Naive B cell (primary cell): ENCODE measurements around the gene TET3. TPM values are rescaled to one million over a fixed set of nuclear protein-coding genes. Genes with fewer than 3 reads are reported as not detected.

ENCODE experiments used
- ATAC-seq, 2 donors: fragments of 150-1000 bp; cut with Tn5 transposase; 2 replicates each; pipeline ENCODE4 v1.10.0; 2021; ENCODE audit warnings: low read depth in 2 of 2, mild to moderate bottlenecking in 2 of 2, moderate library complexity in 2 of 2
- DNase-seq: peaks from one replicate; pipeline ENCODE4 v3.0.0; 2022
- H3K27ac Mint-ChIP-seq, 6 donors: one replicate each; pipeline ENCODE4 v1.8.0; 2020 to 2022; ENCODE audit warnings: mild to moderate bottlenecking in 6 of 6, mixed read lengths in 6 of 6, moderate library complexity in 5 of 6, inconsistent platforms in 2 of 6
- H3K27me3 Mint-ChIP-seq, 3 donors: one replicate each; pipeline ENCODE4 v1.8.0; 2021 to 2022; ENCODE audit warnings: mixed read lengths in 3 of 3, mild to moderate bottlenecking in 1 of 3
- H3K36me3 Mint-ChIP-seq, 2 donors: one replicate each; pipeline ENCODE4 v1.8.0; 2020 to 2022; ENCODE audit warnings: mixed read lengths in 2 of 2, inconsistent platforms in 1 of 2, mild to moderate bottlenecking in 1 of 2
- H3K4me1 Mint-ChIP-seq, 3 donors: one replicate each; pipeline ENCODE4 v1.8.0; 2020 to 2022; ENCODE audit warnings: mixed read lengths in 3 of 3, inconsistent platforms in 1 of 3, mild to moderate bottlenecking in 1 of 3, moderate library complexity in 1 of 3
- H3K4me3 Mint-ChIP-seq, 8 donors: one replicate each; pipeline ENCODE4 v1.8.0; 2020 to 2022; ENCODE audit warnings: mild to moderate bottlenecking in 8 of 8, mixed read lengths in 8 of 8, moderate library complexity in 8 of 8, inconsistent platforms in 2 of 8
- H3K9me3 Mint-ChIP-seq, 7 donors: one replicate each; pipeline ENCODE4 v1.8.0; 2020 to 2022; ENCODE audit warnings: mixed read lengths in 7 of 7, mild to moderate bottlenecking in 5 of 7, inconsistent platforms in 2 of 7, moderate library complexity in 1 of 7
- polyA plus RNA-seq, 6 donors: library from polyadenylated mRNA; unstranded; fragments of 300-500 nt; fragmentation: Illumina TruSeq; gene quantifications; one replicate each; pipeline ENCODE4 v1.2.3, GENCODE V29; 2021; ENCODE audit warnings: low read depth in 6 of 6

Gene TET3
- polyA plus RNA-seq, 6 donors from 2014 or later: 0.03 to 1.2 (median 0.53) TPM

DNA sequence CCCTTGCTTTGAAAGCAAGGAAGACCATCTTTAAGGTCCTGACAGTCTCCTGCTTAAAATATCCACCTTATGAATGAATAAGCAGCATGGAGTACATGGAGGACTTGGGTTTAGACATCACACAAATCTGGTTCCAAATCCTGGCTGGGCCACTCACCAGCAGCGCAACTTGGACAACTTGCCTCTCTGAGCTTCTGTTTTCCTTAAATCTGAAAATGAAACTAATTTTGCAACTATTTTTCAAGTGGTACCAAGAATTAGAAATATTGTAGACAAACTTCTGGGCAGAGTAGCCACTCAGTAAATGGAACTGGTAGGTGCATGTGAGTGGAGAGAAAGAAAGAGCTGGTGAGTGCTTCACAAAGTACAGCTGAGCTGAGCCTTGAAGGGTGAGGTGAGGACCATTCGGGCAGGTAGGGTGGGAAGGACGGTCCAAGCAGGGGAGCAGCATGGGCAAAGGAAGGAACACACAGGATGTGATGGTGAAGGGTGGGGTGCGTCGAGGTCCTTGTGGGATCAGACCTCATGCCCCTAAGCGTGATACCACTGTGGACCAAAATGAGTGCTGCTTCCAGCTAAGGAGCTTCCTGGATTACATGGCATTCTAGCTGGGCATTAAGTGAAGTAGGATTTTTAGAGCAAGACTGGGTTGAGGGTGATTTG is 14.4 kb upstream of the TET3 start:
- peak overlapping the region; percentile 21 to 97 (median 84) for H3K27ac Mint-ChIP-seq
- H3K4me3 Mint-ChIP-seq: peak overlapping the region; percentile 51 to 92 (median 82)
- ATAC-seq (no peak), DNase-seq (no peak)
- no peaks in the 10 kb centered on the region for H3K9me3 Mint-ChIP-seq
- H3K36me3 Mint-ChIP-seq: no peaks in the 10 kb centered on the region
- H3K4me1 Mint-ChIP-seq: peaks cover 27 to 66% (median 44%) of the 10 kb centered on the region in 3 donors
- no peaks in the 10 kb centered on the region for H3K27me3 Mint-ChIP-seq

DNA sequence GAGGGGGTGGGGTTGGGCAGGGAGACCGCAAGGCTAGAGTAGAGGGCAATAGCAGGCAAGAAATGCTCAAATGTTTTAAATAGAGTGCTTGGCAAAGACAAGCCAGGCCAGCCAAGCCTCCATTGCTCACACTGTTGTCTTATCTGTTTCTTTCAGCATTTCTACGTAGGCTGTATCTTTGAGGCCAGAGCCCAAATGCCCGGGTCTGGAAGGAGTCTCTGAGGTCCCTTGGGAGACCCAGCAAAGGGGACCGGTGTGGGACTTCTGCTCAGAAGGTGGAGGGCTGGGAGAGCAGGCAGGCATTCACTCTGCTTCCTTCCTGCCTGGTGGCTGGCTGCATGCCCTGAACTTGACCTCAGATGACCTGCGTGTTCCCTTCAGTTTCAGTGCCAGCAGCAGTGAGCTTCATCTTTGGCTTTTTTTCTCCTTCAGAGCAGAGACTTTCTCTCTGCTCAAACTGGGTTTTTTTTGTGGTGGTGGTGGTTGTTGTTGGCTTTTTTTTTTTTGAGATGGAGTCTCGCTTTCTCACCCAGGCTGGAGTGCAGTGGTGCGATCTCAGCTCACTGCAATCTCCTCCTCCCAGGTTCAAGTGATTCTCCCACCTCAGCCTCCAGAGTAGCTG is 13.7 kb upstream of the TET3 start:
- H3K4me3 Mint-ChIP-seq: peak overlapping the region; percentile 50 to 92 (median 82)
- peaks cover 27 to 66% (median 49%) of the 10 kb centered on the region in 3 donors for H3K4me1 Mint-ChIP-seq
- peak overlapping the region in 5 of 6 donors; percentile 44 to 92 (median 78) for H3K27ac Mint-ChIP-seq
- H3K27me3 Mint-ChIP-seq: no peaks in the 10 kb centered on the region
- no peaks in the 10 kb centered on the region for H3K9me3 Mint-ChIP-seq
- DNase-seq: peak; percentile 62
- peak; percentile 90 to 93 for ATAC-seq
- H3K36me3 Mint-ChIP-seq: no peaks in the 10 kb centered on the region

DNA sequence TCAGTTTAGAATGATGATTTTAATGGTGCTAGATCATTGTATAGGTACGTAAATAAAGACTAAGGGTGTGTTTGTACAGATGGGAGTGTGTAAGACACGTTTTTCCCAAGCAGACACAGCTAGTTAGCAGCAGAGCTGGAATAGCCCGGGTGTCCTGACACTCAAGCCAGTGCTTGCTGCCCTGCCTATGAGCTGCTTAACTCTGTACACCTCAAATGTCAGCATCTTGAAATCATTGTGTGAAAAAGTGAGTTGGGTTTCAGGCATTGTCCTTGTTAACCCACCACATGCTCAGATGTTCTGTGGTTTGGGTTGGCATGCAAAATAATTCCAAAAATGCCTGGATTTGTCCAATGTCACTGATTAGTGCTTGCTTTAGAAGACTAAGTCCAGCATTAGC is 13.0 kb upstream of the TET3 start:
- Mint-ChIP-seq H3K4me1 (peaks cover 27 to 66% (median 49%) of the 10 kb centered on the region in 3 donors), H3K4me3 (peak overlapping the region in 6 of 8 donors; percentile 51 to 92 (median 82)), H3K27ac (peak overlapping the region in 5 of 6 donors; percentile 30 to 92 (median 85)), H3K9me3 (no peaks in the 10 kb centered on the region), H3K27me3 (no peaks in the 10 kb centered on the region), H3K36me3 (no peaks in the 10 kb centered on the region)
- ATAC-seq (no peak), DNase-seq (no peak)

DNA sequence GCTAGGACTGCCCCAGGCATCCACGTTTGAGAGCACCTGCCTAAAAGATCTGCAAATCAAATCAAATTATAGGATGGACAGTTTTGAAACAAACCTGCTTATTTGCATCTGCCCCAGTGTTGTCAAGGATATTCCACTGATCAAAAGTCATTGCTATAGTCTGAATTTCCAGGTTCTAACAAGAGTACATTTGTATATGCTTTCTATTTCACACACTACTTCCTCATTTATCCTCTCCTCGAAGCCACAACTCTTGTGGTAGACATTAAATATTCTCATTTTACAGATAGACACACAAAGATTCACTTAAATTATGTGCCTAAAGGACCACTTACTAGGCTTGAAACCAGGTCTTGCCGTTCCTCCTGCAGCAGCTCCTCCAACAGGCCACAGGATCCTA is 11.9 kb upstream of the TET3 start:
- peak overlapping the region in 4 of 8 donors; percentile 4 to 81 (median 51) for H3K4me3 Mint-ChIP-seq

DNA sequence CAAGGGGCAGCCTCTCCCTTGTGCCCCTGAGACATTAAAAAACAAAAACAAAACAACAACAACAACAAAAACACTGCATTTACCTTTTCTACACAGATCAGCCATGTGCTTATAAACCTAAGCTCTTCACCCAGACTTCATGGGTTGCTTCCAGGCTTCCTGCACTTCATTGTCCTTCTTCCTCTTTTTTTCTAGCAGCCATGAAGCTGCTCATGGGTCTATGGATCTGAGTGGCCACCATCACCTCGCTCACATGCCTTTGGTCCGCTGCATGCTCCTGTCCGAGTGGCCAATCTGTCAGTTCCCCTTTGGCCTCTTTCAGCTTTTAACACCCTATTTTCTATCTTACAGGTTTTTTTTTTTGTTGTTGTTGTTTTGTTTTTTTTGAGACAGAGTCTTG is 9.0 kb upstream of the TET3 start:
- H3K27ac Mint-ChIP-seq: no peak overlapping the region
- ATAC-seq (no peak), DNase-seq (no peak)
- peaks cover 34 to 52% (median 42%) of the 10 kb centered on the region in 3 donors for H3K4me1 Mint-ChIP-seq
- no peaks in the 10 kb centered on the region for H3K9me3 Mint-ChIP-seq
- no peaks in the 10 kb centered on the region for H3K36me3 Mint-ChIP-seq
- peaks cover 3 to 21% (median 14%) of the 10 kb centered on the region in 3 donors for H3K27me3 Mint-ChIP-seq
- H3K4me3 Mint-ChIP-seq: no peak overlapping the region

More for the DNA sequence above, 11.9 kb upstream of the TET3 start:
- H3K4me1 Mint-ChIP-seq: peaks cover 27 to 57% (median 45%) of the 10 kb centered on the region in 3 donors
- H3K27ac Mint-ChIP-seq: peak overlapping the region in 1 of 6 donors; percentile 5
- ATAC-seq: peak; percentile 29 to 53
- H3K36me3 Mint-ChIP-seq: no peaks in the 10 kb centered on the region
- peaks cover 0 to 7% (median 4%) of the 10 kb centered on the region in 3 donors for H3K27me3 Mint-ChIP-seq
- no peak for DNase-seq
- no peaks in the 10 kb centered on the region for H3K9me3 Mint-ChIP-seq

DNA sequence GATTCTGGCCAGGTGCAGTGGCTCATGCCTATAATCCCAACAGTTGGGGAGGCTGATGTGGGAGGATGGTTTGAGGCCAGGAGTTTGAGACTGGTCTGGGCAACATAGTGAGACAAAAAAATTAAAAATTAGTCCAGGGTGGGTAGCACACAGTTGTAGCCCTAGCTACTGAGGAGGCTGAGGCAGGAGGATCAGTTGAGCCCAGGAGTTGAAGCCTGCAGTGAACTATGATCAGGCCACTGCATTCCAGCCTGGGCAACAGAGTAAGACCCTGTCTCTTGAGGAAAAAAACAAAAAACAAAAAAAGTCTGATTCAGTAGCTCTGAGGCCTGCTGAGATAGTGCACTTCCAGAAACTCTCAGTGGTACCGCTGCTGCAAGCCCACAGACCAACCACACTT is 7.9 kb upstream of the TET3 start:
- DNase-seq (no peak), ATAC-seq (no peak)
- Mint-ChIP-seq H3K27me3 (peaks cover 9 to 28% (median 20%) of the 10 kb centered on the region in 3 donors), H3K27ac (no peak overlapping the region), H3K9me3 (no peaks in the 10 kb centered on the region), H3K4me3 (no peak overlapping the region), H3K36me3 (no peaks in the 10 kb centered on the region), H3K4me1 (peaks cover 36 to 52% (median 42%) of the 10 kb centered on the region in 3 donors)

DNA sequence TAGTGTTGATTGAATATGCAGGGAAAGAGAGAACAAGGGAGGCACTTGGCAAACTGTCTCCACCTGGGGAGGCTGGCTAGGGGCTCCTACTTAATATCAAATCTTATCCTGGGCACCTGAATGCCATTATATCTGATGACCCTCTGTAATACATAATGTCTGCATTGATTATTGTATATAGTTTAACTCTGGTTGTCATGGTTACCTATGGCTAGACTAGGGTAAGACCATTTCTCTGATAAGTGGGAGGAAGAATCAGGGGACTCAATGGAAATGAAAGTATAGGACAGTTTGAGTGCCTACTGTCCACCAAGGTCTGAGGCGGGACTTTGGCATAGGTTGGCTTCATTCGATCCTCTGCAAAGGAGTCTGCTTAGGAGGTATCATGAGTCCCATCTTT is 7.2 kb upstream of the TET3 start:
- ATAC-seq: no peak
- no peaks in the 10 kb centered on the region for H3K9me3 Mint-ChIP-seq
- DNase-seq: no peak
- peak overlapping the region in 1 of 8 donors; percentile 70 for H3K4me3 Mint-ChIP-seq
- H3K36me3 Mint-ChIP-seq: no peaks in the 10 kb centered on the region
- peaks cover 9 to 28% (median 20%) of the 10 kb centered on the region in 3 donors for H3K27me3 Mint-ChIP-seq
- peaks cover 38 to 50% (median 42%) of the 10 kb centered on the region in 3 donors for H3K4me1 Mint-ChIP-seq
- H3K27ac Mint-ChIP-seq: peak overlapping the region in 2 of 6 donors; percentile 29 to 85

DNA sequence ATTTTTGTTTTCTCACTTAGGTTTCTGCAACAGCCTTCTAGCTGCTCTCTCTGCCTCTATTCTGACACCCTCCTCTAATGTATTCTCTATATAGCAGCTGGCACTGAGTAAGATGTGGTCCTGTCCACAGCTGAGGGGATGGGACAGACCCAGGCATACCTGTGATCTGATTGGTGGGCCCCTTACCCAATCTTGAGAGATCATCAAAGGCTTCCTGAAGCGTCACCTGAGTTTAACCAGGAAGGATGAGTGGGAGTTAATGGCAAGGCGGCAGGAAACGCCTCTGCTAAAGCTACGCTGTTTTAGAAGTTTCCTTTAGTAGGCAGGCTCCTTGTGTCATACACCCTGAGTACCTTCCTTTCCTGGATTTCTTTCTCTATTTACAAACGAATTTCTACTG is 5.7 kb upstream of the TET3 start:
- Mint-ChIP-seq H3K4me3 (peak overlapping the region in 3 of 8 donors; percentile 28 to 37 (median 31)), H3K4me1 (peaks cover 44 to 47% (median 44%) of the 10 kb centered on the region in 3 donors), H3K36me3 (no peaks in the 10 kb centered on the region), H3K27me3 (peaks cover 9 to 28% (median 20%) of the 10 kb centered on the region in 3 donors), H3K27ac (peak overlapping the region in 2 of 6 donors; percentile 9 to 27), H3K9me3 (no peaks in the 10 kb centered on the region)
- ATAC-seq: peak; percentile 16 to 24
- DNase-seq: no peak

DNA sequence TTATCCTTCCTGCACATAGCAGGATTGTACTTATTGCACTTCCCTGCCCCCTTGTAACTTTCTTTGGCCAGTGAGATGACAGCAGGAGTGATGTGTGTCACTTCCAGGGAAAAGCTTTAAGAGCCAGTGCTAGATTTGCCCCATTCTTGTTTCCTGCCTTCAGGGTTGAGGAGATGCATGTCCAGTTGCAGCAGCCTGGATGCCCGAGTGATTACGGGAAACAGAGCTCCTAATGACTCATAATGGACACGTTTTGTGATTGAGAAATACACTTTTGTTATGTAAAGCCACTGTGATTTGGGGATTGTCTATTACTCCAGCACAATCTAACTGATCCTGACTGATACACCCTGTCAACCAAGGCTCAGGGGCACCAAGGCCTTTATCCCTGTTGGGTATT is 5.0 kb upstream of the TET3 start:
- Mint-ChIP-seq H3K4me3 (peak overlapping the region in 2 of 8 donors; percentile 22 to 28), H3K4me1 (peaks cover 44 to 47% (median 45%) of the 10 kb centered on the region in 3 donors)
- DNase-seq: no peak

DNA sequence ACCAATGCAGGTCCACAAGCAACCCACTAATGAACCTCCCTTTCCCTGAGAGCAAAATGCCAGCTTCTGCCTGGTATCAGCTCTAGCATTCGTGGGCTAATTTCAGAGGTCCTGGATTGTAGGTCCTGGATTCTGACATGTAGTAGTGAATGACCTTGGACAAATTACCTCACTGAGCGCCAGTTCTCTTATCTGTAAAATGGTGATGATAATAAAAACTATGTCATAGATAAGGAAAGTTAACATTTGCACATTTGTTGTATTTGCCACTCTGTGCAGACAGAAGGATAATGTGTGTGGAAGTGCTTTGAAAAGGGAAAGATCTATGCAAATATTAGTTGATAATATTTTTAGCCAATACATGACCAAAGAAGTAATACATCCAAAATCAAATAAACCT is 4.1 kb upstream of the TET3 start:
- DNase-seq (no peak), ATAC-seq (no peak)
- Mint-ChIP-seq H3K4me3 (peak overlapping the region in 3 of 8 donors; percentile 62 to 79 (median 72)), H3K27me3 (peaks cover 9 to 28% (median 20%) of the 10 kb centered on the region in 3 donors), H3K4me1 (peaks cover 44 to 48% (median 46%) of the 10 kb centered on the region in 3 donors), H3K27ac (no peak overlapping the region), H3K9me3 (no peaks in the 10 kb centered on the region), H3K36me3 (no peaks in the 10 kb centered on the region)

More for the DNA sequence above, 5.0 kb upstream of the TET3 start:
- H3K27ac Mint-ChIP-seq: peak overlapping the region in 2 of 6 donors; percentile 9 to 59
- no peaks in the 10 kb centered on the region for H3K9me3 Mint-ChIP-seq
- H3K36me3 Mint-ChIP-seq: no peaks in the 10 kb centered on the region
- no peak for ATAC-seq
- H3K27me3 Mint-ChIP-seq: peaks cover 9 to 28% (median 20%) of the 10 kb centered on the region in 3 donors

DNA sequence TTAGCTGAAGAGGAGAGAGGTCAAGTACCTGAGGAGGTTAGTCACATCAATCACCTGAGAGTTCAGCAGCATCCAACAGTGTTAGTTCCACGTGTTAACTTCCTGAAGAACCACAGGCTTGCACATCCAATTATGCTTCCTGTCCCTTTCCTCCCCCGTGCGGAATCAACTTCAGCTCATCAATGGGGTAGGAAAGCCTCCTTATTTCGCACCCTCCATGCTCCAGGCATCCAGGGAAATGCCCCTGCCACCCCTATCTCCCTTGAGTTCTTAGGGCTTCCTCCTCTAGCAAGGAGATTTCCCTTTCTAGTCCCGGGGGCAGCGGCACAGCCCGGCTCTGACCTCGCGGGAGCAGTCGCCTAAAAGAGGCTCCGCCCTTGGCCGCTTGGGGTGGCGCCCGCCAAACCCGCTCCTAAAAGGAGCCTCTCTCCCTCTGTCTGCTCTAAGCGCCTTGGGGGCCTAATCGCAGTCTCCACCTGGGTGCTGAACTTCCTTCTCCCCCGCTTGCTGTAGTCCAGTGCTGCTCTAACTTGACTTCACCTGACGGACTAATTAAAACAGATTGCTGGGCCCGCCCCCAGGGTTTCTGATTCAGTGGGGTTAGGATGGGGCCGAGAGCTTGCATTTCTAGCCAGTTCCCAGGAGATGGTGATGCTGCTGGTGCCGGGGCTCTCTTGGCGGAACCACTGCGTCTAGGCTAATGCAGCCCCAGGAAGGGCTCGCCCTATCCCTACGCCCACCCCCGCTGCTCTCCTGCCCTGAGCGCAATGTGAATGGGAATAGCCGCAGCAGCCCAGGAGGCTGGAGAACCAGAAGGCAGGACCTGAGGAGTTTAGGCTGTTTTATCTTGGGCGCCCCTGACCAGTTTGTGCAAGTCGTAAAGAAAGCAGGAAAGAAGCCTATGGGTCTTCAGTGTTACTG is 3.4 kb upstream of the TET3 start:
- H3K4me1 Mint-ChIP-seq: peaks cover 44 to 56% (median 50%) of the 10 kb centered on the region in 3 donors
- peak overlapping the region in 3 of 6 donors; percentile 5 to 80 (median 62) for H3K27ac Mint-ChIP-seq
- H3K9me3 Mint-ChIP-seq: no peaks in the 10 kb centered on the region
- DNase-seq (no peak), ATAC-seq (no peak)
- no peaks in the 10 kb centered on the region for H3K36me3 Mint-ChIP-seq
- H3K4me3 Mint-ChIP-seq: peak overlapping the region; percentile 62 to 86 (median 78)
- H3K27me3 Mint-ChIP-seq: peaks cover 9 to 28% (median 20%) of the 10 kb centered on the region in 3 donors

DNA sequence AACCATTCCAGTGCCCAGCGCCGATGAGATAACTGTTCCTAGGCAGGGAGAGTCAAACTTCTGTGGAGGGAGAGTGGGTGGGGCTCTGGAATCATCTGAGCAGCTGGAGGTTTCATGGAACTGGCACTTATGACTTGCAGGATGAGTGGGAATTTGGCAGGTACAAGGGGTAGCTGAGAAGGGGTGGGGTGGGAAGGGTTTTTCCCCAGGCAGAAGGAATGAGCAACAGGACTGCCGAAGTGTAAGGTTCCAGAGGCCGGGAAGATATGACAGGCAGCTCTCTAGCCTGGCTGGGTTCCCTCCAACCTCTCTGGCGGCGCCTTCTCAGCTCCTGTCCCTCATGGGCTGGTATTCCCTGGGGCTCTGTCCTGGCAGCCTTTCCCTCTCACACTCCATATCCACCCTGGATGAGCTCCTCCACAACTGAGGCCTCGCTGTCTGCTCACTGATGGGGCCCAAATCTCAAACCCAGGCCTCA is 2.5 kb upstream of the TET3 start:
- Mint-ChIP-seq H3K36me3 (no peaks in the 10 kb centered on the region), H3K27ac (peak overlapping the region in 2 of 6 donors; percentile 5 to 54), H3K4me3 (peak overlapping the region in 5 of 8 donors; percentile 32 to 86 (median 72)), H3K27me3 (peaks cover 9 to 27% (median 20%) of the 10 kb centered on the region in 3 donors), H3K9me3 (no peaks in the 10 kb centered on the region), H3K4me1 (peaks cover 52 to 65% (median 58%) of the 10 kb centered on the region in 3 donors)
- DNase-seq (no peak), ATAC-seq (no peak)
